Left lobe of liver (tissue), 2 donors: Measurements from ENCODE around the gene CTNNA3. TPM values are rescaled to one million over a fixed set of nuclear protein-coding genes. Genes with fewer than 3 reads are reported as not detected.

Source experiments
- ATAC-seq: fragments of 200-7000 bp; cut with Tn5 transposase; one replicate; pipeline ENCODE4 v1.9.1; 2020; ENCODE audit warnings: mild to moderate bottlenecking, moderate library complexity
- DNase-seq: peaks from one replicate; pipeline ENCODE4 v3.0.0-alpha.2; 2020; ENCODE audit warnings: low spot score
- total RNA-seq: library from RNA; stranded (reverse); gene quantifications from one replicate; pipeline ENCODE4 v1.2.1, GENCODE V29; 2021
- donor health status: DM: no; HTN: no; CAD: no; lungs with moderate emphysema.
- donor health status: DM: no; HTN: yes; CAD: no.

CTNNA3 gene
- total RNA-seq, 1 donor from 2014 or later: 1.5 TPM

DNA sequence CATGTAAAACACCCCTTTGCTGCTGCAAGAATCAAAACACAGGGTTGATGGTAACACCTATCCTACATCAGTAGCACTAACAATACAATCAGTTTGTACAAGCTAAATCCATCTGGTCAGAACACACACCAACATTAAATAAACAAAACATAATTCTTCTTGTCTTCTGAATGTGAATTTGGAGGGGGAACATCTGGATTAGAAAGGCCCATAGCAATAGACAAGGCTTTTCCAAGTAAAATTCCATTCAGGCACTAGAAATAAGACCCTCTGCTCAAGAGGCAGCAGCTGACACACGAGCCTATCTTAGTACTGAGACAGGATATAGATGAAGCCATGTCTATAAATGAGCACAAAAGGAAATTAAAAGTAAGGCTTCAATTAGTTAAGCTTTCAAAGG, 1610.1 kb downstream of the CTNNA3 start:
- no peak for DNase-seq

GRCh38 chr10:66071907-66072306, 1624.1 kb downstream of the CTNNA3 start:
- ATAC-seq: no peak
- DNase-seq: no peak

More for the DNA sequence above, 1610.1 kb downstream of the CTNNA3 start:
- ATAC-seq: no peak

DNA sequence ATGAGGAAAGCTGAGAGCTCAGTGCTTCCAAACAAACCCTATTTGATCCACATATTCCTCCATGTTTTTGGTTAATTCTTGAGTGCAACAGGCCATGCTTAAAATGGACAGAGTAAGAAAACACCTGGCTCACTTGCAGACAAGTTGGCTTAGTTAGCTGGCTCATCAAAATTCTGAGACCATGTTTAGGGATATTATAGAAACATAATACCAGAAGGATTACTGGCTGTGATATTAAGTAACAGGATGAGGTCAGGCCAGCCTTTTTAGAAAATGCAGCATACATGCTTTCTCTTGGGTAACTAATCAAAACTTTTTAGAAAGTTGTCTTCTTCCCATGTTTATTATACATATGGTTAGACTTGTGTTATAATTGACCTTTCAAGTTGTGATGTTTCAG, 1637.4 kb downstream of the CTNNA3 start:
- ATAC-seq (no peak), DNase-seq (no peak)

DNA sequence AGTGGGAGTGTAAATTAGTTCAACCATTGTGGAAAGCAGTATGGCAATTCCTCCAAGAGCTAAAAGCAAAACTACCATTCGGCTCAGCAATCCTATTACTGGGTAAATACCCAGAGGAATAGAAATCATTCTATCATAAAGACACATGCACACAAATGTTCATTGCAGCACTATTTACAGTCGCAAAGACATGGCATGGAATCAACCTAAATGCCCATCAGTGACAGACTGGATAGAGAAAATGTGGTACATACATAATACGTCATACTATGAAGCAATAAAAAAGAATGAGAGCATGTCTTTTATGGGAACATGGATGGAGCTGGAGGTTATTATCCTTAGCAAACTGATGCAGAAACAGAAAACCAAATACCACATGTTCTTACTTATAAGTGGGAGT, 1646.7 kb downstream of the CTNNA3 start:
- DNase-seq: no peak
- ATAC-seq: no peak

GRCh38 chr10:66045859-66046258, 1650.1 kb downstream of the CTNNA3 start:
- no peak for DNase-seq
- no peak for ATAC-seq

DNA sequence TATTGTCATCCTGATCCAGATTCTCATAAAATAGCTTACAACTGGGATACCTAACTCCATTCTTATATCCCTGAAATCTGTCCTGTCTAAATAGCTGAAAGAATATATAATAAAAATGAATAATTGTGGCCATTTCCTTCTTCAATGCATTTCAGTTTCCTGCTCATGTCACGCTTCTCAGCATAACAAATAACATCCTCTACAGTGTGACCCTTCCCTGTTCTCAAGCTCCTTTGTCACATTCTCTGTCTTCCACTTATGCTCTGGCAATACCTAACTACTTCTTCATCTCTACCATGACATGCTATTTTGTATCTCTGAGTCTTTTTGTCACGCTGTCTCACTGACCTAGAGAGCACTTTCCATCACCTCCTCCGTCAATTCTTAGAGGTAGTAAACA, 1654.2 kb downstream of the CTNNA3 start:
- no peak for DNase-seq

DNA sequence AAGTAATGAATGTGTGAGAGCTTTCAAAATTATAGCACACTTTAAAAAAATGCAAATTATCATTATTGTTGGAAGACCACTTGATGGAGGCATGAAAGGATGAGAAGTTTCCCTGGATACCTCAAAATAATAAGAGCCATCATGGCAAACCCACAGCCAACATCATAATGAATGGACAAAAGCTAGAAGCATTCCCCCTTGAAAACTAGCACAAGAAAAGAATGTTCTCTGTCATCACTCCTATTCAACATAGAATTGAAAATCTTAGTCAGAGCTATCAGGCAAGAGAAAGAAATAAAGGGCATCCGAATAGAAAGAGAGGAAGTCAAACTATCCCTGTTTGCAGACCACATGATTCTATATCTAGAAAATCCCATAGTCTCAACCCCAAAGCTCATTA, 1657.4 kb downstream of the CTNNA3 start:
- DNase-seq (no peak), ATAC-seq (no peak)

More for the DNA sequence above, 1654.2 kb downstream of the CTNNA3 start:
- no peak for ATAC-seq

GRCh38 chr10:66026321-66026720, 1669.7 kb downstream of the CTNNA3 start:
- no peak for ATAC-seq
- no peak for DNase-seq

GRCh38 chr10:66025186-66025585, 1670.8 kb downstream of the CTNNA3 start:
- ATAC-seq (no peak), DNase-seq (no peak)

DNA sequence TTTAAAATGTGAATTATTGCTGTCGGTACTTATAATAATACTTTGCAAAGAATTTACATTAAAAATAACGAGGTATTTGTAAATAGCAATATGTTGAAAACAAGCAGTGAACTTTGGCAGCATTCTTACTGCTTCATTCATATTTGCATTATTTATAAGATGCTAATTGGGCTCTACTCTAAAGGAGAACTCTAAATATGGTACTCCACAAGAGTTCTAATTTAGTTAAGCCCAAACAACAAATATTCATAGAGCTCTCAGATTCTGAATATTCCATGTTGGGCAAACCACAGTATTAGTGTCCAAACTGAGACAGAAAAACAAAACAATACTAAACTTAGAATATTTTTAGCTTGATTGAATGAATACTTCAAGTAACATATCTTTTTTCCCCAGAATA, 1674.6 kb downstream of the CTNNA3 start:
- no peak for ATAC-seq
- DNase-seq: no peak

- ATAC-seq (no peak), DNase-seq (no peak)
These were observed 1687.8 kb downstream of the CTNNA3 start for GRCh38 chr10:66008221-66008620.

DNA sequence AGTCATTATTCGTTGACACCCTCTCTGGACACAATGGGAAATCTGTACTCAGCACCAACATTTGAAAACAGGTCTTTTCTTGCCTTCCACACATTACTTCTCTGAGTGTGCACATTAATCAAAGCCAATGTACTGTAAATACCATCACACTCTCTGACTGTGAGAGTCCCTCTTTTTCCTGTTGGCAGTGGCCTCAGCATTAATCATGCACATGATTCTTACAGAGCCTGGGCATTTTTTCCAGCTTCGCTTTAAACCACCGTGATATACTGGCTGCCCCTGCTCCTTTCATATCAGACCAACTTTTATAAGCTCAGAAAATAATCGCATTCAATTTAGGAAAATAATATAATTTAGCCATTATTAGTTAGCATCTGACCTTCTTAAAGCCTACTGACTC, 1689.6 kb downstream of the CTNNA3 start:
- ATAC-seq: no peak

DNA sequence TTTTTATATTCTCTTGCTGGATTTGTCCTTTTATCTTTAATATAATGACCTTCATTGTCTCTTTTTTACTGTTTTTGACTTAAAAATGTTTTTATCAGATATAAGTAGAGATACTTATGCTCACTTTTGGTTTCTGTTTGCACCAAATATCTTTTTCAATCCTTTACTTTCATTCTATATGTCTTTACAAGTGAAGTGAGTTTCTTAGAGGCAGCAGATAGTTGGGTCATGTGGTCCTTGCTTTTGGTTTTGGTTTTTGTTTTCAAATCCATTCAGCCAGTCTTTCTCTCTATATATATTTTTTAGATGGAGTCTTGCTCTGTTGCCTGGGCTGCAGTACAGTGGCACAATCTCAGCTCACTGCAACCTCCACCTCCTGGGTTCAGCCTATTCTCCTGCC, 1702.5 kb downstream of the CTNNA3 start:
- no peak for DNase-seq
- ATAC-seq: no peak

More for the DNA sequence above, 1689.6 kb downstream of the CTNNA3 start:
- no peak for DNase-seq

DNA sequence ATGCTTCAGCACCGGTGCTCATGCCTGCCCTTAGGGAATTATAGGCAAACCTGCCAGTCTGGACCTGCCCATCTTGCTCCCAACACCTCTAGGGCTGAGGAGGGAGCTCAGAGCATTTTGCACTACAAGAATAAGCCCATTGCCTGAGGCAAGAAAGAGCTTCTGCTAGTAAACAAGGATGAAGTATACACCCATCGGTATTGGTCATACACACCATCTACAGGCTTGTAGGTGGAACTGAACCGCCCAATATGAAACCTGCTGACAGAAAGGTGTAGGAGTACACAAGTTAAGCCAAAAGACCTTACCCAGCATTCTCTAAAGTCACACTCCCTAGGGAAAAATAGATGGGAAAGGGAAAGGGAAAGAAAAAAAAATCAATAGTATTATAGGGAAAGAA, 1727.1 kb downstream of the CTNNA3 start:
- ATAC-seq: peak; percentile 50

DNA sequence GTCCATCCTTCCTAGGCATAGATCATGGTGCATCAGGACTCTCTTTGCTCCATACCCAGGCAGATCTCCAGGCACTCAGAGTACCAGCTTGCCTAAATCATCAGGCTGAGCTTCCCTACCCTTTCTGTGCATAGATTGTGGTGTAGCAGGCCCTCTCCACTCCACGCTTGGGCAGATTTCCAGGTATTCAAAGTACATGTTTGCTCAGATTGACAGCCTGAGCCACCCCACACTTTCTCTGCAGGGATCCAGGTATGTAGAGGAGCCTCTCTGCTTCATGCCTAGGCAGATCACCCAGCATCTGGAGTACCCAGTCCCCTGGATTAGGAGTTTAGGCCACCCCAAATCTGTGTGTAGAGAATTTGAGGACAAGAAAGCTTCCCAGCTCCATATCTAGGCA, 1727.6 kb downstream of the CTNNA3 start:
- DNase-seq: no peak
- peak; percentile 69 for ATAC-seq

More for the DNA sequence above, 1727.1 kb downstream of the CTNNA3 start:
- no peak for DNase-seq

DNA sequence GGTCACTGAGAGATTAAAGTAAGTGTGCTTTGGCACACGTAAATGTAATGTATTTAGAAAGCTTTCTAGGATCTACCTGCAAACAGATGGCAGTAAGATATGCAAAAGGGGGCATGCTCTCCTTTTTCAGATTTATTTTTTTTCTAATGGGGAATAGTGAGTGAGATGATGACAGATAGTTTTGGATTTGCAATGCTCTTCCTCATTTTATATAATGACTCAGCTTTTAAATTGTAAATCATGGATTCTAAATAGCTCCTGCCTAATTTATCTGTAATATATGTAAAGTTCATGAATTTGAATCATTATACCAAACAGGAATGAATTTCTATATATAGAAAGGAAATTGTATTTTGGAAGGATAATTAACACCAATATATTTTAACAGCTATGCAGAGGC, 1731.8 kb downstream of the CTNNA3 start:
- no peak for DNase-seq
- ATAC-seq: no peak

GRCh38 chr10:65952086-65952485, 1743.9 kb downstream of the CTNNA3 start:
- DNase-seq (no peak), ATAC-seq (no peak)

DNA sequence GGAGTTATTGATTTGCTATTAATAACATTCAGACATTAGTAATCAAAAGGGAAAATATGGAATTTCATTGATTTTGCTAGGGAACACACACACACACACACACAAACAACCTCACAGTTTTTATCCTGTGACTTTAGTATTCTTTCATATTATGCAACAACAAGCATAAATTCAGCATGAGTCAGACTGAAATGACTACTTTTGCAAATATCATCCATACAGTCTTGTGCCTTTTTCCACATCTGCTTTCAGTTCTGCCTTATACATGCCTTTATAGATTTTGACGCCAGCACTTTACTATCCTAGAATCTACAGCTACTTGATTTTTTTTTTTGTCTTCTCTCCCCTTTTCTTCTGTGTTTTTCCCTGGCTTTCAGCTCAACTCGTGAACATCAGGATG, 1745.9 kb downstream of the CTNNA3 start:
- ATAC-seq (no peak), DNase-seq (no peak)

GRCh38 chr10:65949526-65949925, 1746.5 kb downstream of the CTNNA3 start:
- DNase-seq (no peak), ATAC-seq (no peak)

DNA sequence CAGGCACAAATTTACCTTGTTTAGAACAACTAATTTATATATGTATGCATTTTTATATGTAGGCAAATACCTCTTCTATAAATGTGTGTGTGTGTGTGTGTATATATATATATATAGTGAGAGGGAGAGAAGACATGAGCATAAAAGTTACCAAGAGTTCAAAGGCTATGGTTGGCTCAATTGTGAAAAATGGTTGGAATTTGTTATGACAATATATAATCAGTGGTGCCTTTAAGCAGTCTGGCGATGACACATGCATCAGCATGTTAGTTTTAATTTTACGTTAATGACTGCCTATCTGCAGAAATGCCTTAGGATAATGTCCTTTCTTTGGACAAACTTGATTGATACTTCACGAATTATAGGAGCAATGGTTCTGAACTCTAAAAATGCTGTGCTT, 1750.9 kb downstream of the CTNNA3 start:
- ATAC-seq (no peak), DNase-seq (no peak)

GRCh38 chr10:65943451-65943850, 1752.5 kb downstream of the CTNNA3 start:
- no peak for DNase-seq
- ATAC-seq: no peak

DNA sequence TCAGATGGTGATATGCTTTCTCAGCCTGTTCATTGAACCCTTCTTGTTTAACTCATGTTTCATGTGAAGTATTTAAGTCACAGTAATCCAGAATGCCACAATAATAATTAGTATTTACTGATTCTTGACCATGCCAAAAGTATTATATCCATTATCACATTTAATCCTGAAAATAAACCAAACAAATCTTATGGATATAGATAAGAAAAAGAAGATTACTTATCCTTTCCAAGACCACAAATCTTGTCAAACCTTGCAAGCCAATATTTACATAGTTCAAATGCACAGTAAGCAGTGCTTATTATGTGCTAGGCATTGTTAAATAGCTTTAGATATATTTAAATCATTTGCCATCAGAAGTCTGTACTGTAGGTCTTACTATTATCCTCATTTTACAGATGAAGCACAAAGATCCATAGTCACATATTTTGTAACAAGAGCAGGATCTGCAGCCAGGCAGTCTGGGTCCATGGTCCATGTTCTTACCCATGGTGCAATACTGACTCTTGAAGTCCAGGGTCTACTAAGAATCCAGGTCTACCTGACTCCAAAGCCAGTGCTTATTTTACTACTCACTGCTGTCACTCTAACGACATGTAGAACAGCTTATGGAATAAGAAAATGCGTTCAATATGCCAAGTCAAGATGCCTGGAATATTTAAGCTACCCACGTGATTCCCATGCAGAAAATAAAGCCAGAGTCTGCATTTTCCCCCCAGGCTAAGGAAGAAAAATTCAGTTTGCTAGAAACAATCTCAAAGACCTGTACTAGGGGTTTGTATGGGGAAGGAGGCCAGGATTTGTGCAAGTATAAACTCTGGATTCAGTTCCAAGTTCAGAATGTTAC, 1755.0 kb downstream of the CTNNA3 start:
- ATAC-seq: peak; percentile 94
- DNase-seq: peak; percentile 62

DNA sequence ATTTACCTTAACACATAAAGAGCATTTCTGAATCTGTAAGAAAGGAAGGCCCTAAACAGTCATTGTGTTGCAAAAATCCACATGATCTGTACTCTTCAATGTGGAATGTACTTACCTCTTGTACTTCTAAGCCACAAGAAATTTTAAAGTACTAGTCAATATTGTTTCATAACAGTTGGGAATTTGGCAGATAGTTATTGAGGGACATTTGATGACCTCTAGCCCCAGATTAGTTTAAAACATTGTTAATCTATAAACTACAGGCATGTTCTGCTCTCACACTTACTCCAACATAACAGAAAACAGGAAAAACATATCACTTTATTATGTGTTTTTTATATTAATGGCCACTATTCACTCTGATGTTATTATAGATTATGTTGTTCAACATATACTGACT, 1755.9 kb downstream of the CTNNA3 start:
- DNase-seq (no peak), ATAC-seq (peak; percentile 64)
